ENCODE measurements around the gene NKAIN2. TPM values are rescaled to one million over a fixed set of nuclear protein-coding genes. Genes with fewer than 3 reads are reported as not detected.

Gene NKAIN2
- total and polyA plus RNA-seq, 2 donors (not counting 3 experiments of a cell fraction or from before 2014, with no cell fraction given), result 0.03 TPM; not detected in 1

GRCh38 chr6:124870611-124871459 is 1067.2 kb downstream of the NKAIN2 start:
- no peaks in the 10 kb centered on the region for H3K4me1 ChIP-seq (ENCODE audit: control insufficient read depth, extremely low read depth, insufficient read depth, low read length)
- no peak overlapping the region for H2AFZ ChIP-seq (ENCODE audit: low read depth, low read length)
- ChIA-PET CTCF (interaction anchor here (0.6 to 7.5 kb wide), 48 partner anchors 8 to 1069 kb away, joined by 3 to 259 read pairs (median 4); partner anchors contain the start of genes HDDC2, RNF217 and TPD52L1), POLR2A (no interaction called here)
- H3K9me1 ChIP-seq (replicated peaks; ENCODE audit: control insufficient read depth, extremely low read depth, insufficient read depth, low read length), result no peaks in the 10 kb centered on the region
- no peak overlapping the region for H3K4me3 ChIP-seq (replicated peaks in 1 of 3; ENCODE audit: insufficient read depth in 1 of 3, low read depth in 1 of 3, low read length in 3 of 3)
- no peaks in the 10 kb centered on the region for H3K79me2 ChIP-seq (ENCODE audit: control insufficient read depth, insufficient read depth, low read length)
- no peaks in the 10 kb centered on the region for H3K9me3 ChIP-seq (replicated peaks; ENCODE audit: control insufficient read depth, insufficient read depth, low read length)
- FAIRE-seq, result peak; percentile 62
- no peaks in the 10 kb centered on the region for H4K20me1 ChIP-seq (replicated peaks; ENCODE audit: control insufficient read depth, extremely low read depth, insufficient read depth, low read length)
- H3K27ac ChIP-seq (ENCODE audit: insufficient read depth, low read depth, low read length), result no peak overlapping the region
- no peaks in the 10 kb centered on the region for H3K36me3 ChIP-seq (ENCODE audit: control insufficient read depth in 2 of 2, extremely low read depth in 1 of 2, insufficient read depth in 2 of 2, low read length in 2 of 2)
- no peak overlapping the region for H3K9ac ChIP-seq (replicated peaks; ENCODE audit: extremely low read depth, insufficient read depth, low read length)
- peak; percentile 46 for DNase-seq (ENCODE audit: low read depth, low spot score)
- TF ChIP-seq EZH2 (IDR thresholded peaks at IDR 0.05; ENCODE audit: borderline replicate concordance, low read depth, low read length, severe bottlenecking), result no peak
- no peak for TF ChIP-seq MAX (IDR thresholded peaks at IDR 0.05; ENCODE audit: insufficient read depth, insufficient read length)
- TF ChIP-seq POLR2A (IDR thresholded peaks at IDR 0.05; ENCODE audit: low read depth, low read length), result no peak
- TF ChIP-seq, protein P1, sequence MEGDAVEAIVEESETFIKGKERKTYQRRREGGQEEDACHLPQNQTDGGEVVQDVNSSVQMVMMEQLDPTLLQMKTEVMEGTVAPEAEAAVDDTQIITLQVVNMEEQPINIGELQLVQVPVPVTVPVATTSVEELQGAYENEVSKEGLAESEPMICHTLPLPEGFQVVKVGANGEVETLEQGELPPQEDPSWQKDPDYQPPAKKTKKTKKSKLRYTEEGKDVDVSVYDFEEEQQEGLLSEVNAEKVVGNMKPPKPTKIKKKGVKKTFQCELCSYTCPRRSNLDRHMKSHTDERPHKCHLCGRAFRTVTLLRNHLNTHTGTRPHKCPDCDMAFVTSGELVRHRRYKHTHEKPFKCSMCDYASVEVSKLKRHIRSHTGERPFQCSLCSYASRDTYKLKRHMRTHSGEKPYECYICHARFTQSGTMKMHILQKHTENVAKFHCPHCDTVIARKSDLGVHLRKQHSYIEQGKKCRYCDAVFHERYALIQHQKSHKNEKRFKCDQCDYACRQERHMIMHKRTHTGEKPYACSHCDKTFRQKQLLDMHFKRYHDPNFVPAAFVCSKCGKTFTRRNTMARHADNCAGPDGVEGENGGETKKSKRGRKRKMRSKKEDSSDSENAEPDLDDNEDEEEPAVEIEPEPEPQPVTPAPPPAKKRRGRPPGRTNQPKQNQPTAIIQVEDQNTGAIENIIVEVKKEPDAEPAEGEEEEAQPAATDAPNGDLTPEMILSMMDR (IDR thresholded peaks at IDR 0.05; ENCODE audit: extremely low read depth in 1 of 2, insufficient read depth in 1 of 2, low read depth in 1 of 2, low read length in 2 of 2), result peak; percentile 31 to 51
- dilution Hi-C loops (cut with MboI; ENCODE audit: extremely low pct_ligation_motif_present, low sequenced_read_pairs), result loop anchor here (25.0 kb wide), 1 partner anchor 241 kb away; no protein-coding TSS in a partner anchor
- intact Hi-C loops (cut with micrococcal nuclease), result loop anchor here (1.0 to 10.0 kb wide), 7 partner anchors 93 to 898 kb away; partner anchors contain the start of genes HDDC2 and HEY2
- no TSS peak for BruUV-seq (replicated peaks)
- no peaks in the 10 kb centered on the region for H3K27me3 ChIP-seq (ENCODE audit: control insufficient read depth in 2 of 2, insufficient read depth in 2 of 2, low read length in 2 of 2)
- H3K4me2 ChIP-seq (ENCODE audit: insufficient read depth, low read length), result no peak overlapping the region
